ENCODE measurements around the gene CWC25. TPM values are rescaled to one million over a fixed set of nuclear protein-coding genes. Genes with fewer than 3 reads are reported as not detected.

The CWC25 gene
- total and polyA plus RNA-seq, 9 of the 15 experiments (the other 6 are each of a cell fraction or from before 2014, with no cell fraction given), result 16.5 to 27.4 (median 23.0) TPM

- peak; percentile 62 for TF ChIP-seq FIP1L1 (IDR thresholded peaks at IDR 0.05; ENCODE audit: low read depth, low read length, poor library complexity, severe bottlenecking)
- no peak for TF ChIP-seq BRF2 (IDR thresholded peaks at IDR 0.05; ENCODE audit: borderline replicate concordance, insufficient read depth, insufficient read length)
- no peak for TF ChIP-seq ZNF384 (IDR thresholded peaks at IDR 0.05; ENCODE audit: low read depth, low read length)
- no peak for TF ChIP-seq ZNF444 (CRISPR knock-in tag; IDR thresholded peaks at IDR 0.05)
- no peak for TF ChIP-seq ZHX1 (conservative IDR thresholded peaks at IDR 0.05; ENCODE audit: low read length)
- no peak for TF ChIP-seq FOXP4 (CRISPR knock-in tag; IDR thresholded peaks at IDR 0.05; ENCODE audit: borderline replicate concordance)
- peak; percentile 63; the same call in 1 of the 2 replicates for TF ChIP-seq THAP12 (CRISPR knock-in tag; IDR thresholded peaks at IDR 0.05)
- TF ChIP-seq ZNF436 (CRISPR knock-in tag; IDR thresholded peaks at IDR 0.05), result no peak
These were observed 25.5 kb downstream of the CWC25 start, which contains the start of gene PIP4K2B (continued) for GRCh38 chr17:38799501-38800236.

Measured in K562 (cell line).